Keratinocyte (primary cell): ENCODE results near the gene BARX1.

Experiments
- CTCF ChIP-seq, 3 experiments: IDR thresholded peaks in 1 of 3; conservative IDR thresholded peaks in 1 of 3; optimal IDR thresholded peaks in 1 of 3; 2 replicates in 2 of 3; 3 replicates in 1 of 3; pipeline versions ENCODE3 to v1.5.1; 2011; ENCODE audit warnings: low read length in 3 of 3, mild to moderate bottlenecking in 3 of 3, moderate library complexity in 2 of 3, control low read depth in 1 of 3, inconsistent platforms in 1 of 3; ENCODE audit not compliant: insufficient read depth in 2 of 3; ENCODE audit errors: extremely low read depth in 1 of 3
- EZH2 ChIP-seq: IDR thresholded peaks from one replicate; pipeline ENCODE4 v1.6.1; 2012; ENCODE audit warnings: inconsistent platforms, mild to moderate bottlenecking, low read length, moderate library complexity

GRCh38 chr9:93955981-93956784, 1.0 kb upstream of the BARX1 start:
- TF ChIP-seq CTCF (optimal IDR thresholded peaks at IDR 0.05 in 1 of 3, IDR thresholded peaks at IDR 0.05 in 1 of 3, conservative IDR thresholded peaks at IDR 0.05 in 1 of 3; ENCODE audit: extremely low read depth in 1 of 3, insufficient read depth in 2 of 3, low read length in 3 of 3) = no peak
- peak; percentile 28 for TF ChIP-seq EZH2
